ENCODE results near the gene TFE3.

Gene TFE3, protein sequence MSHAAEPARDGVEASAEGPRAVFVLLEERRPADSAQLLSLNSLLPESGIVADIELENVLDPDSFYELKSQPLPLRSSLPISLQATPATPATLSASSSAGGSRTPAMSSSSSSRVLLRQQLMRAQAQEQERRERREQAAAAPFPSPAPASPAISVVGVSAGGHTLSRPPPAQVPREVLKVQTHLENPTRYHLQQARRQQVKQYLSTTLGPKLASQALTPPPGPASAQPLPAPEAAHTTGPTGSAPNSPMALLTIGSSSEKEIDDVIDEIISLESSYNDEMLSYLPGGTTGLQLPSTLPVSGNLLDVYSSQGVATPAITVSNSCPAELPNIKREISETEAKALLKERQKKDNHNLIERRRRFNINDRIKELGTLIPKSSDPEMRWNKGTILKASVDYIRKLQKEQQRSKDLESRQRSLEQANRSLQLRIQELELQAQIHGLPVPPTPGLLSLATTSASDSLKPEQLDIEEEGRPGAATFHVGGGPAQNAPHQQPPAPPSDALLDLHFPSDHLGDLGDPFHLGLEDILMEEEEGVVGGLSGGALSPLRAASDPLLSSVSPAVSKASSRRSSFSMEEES

DNA sequence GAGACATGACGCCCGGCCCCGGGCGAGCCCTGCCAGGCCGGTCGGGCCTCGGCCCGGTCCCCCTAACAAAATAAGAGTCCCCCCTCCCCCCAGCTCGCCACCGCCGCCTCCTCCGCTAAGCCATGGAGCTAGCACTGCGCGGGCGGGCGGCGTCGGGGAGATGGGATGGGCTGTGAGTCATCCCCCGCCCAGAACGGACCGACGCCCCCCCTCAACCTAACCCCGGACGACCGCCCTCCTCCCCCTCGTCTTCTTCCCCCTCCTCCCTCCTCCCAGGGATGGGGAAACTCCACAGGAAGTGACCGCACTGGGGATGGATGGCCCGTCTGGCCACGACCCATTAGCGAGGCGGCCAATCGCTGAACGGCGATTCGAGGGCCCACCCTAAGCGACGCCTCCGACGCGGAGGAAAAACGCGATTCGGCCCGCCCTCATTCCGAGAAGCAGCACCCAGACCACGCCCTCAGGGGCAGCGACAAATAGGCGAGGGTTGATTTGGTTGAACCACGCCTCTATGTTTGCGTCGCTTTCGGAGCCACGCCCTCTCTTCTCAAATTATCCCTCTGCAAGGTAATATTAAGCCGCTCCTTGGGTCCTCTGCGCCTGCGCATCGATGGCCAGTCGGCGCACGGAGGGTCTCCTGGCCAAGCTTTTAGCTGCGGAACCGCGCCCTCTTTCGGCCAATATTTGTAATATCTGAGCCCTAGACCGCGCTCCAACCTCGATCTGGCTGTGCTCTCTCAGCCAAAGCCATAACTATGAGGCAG, at the start of gene TFE3:
Gene TFE3, minus strand, starts transcription at position 138 of the 767 bp plus-strand sequence. Its CDS starts 131 bp downstream, at position 7.
- in situ Hi-C loops (cut with HindIII; ENCODE audit: low pct_ligation_motif_present, low pct_unique_long_range_greater_than_20kb, low sequenced_read_pairs), result no loop called here
- DNase-seq, result peak; percentile 93

DNA sequence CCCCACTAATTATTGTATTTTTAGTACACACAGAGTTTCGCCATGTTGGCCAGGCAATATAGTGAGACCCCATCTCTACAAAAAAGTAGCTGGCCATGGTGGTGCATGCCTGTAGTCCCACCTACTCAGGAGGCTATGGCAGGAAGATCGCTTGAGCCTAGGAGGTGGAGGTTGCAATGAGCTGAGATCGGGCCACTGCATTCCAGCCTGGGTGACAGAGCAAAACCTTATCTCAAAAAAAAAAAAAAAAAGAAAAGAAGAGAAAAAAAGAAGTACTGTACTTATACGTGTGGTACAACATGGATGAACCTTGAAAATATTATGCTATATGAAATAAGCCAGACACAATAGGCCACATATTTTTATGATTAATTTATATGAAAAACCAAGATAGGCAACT, 46.4 kb upstream of the TFE3 start:
- no peak for DNase-seq
- in situ Hi-C loops (cut with HindIII; ENCODE audit: low pct_ligation_motif_present, low pct_unique_long_range_greater_than_20kb, low sequenced_read_pairs), result no loop called here

DNA sequence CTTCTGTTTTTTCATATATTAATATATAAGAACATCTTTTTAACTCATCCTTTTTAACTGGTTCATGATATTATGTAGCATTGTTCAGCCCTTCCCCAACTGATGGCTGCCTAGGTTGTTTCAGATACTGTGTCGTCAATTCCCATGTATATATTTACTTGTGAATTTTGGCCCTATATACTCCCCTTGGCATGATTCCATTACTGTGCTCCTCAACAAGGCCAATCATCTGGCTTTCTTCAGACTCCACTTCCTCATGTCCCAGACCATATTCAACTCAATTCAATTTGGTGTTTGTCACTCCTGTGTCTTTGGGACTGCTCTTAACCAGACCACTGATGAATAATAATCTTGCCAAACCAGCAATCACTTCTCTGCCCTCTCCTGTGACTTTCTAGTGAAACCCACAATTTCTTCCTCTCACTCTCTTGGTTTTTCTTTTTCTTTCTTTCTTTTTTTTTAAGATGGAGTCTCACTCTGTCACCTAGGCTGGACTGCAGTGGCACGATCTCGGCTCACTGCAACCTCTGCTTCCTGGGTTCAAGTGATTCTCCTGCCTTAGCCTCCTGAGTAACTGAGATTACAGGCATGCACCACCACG, 39.2 kb upstream of the TFE3 start:
- DNase-seq, result no peak
- in situ Hi-C loops (cut with HindIII; ENCODE audit: low pct_ligation_motif_present, low pct_unique_long_range_greater_than_20kb, low sequenced_read_pairs), result no loop called here

DNA sequence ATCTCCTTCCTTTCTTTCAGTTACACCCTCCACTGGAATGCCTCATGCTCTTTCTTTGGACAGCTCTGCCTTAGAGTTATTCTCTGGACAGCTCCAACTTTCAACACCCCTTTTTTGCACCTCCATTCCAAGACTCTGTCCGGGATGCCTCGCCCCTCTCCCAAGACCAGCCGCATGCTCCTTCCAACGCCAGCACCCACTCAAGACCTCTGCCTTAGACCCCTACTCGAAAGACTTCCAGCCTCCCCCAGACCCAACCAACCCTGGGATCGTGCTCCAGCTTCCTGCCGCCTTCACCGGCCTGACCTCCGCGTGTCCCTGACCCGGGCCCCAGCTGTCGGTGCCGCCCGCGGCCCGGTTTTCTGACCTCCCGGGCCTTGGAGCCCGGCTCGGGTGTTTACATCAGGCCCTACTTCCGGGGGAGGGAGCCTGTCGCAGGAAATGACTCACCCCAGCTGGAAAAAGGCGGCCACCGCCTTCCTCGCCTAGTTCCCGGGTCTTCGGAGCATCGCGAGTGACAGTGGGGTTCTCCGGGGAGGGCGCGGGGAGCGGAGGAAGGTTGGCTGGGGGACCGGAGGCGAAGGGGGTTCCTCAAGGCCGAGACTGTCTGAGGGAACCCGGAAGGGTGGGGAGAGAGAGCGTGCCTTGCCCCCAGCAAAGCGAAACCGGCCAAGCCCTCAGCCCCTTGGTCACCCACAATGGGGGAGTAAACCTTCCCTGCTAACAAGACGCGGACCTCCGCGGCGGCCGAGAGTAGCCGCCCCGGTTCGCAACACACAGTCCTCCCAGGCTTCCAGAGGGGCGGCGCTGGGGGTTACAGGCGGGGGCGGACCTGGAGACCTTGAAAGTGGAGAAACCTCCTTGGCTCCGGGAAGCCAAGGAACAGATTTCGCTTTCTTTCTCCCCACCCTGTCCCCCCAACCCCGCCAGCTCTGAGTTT, 36.6 kb upstream of the TFE3 start, which contains the start of gene WDR45:
Gene WDR45, minus strand, starts transcription at position 399 of the 940 bp plus-strand sequence. CDS start 1,792 bp downstream, outside the sequence.
- DNase-seq, result peak; percentile 63
- in situ Hi-C loops (cut with HindIII; ENCODE audit: low pct_ligation_motif_present, low pct_unique_long_range_greater_than_20kb, low sequenced_read_pairs), result no loop called here

DNA sequence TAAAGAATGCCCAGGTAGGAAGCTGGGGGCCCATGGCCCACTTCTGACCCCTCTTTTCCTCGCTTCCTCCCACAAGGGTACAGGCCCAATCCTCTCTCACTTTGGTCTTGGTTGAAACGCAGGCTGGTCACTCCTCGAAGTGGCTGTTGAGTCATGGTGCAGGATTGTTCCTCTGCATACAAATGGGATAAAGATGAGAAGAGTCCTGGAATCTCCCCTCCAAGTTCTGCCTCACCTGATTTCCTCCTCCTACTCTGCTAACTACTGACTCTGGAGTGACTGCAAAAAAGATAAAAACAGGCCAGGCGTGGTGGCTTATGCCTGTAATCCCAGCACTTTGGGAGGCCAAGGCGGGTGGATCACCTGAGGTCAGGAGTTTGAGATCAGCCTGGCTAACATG, 34.8 kb upstream of the TFE3 start:
- no peak for DNase-seq
- in situ Hi-C loops (cut with HindIII; ENCODE audit: low pct_ligation_motif_present, low pct_unique_long_range_greater_than_20kb, low sequenced_read_pairs), result no loop called here

DNA sequence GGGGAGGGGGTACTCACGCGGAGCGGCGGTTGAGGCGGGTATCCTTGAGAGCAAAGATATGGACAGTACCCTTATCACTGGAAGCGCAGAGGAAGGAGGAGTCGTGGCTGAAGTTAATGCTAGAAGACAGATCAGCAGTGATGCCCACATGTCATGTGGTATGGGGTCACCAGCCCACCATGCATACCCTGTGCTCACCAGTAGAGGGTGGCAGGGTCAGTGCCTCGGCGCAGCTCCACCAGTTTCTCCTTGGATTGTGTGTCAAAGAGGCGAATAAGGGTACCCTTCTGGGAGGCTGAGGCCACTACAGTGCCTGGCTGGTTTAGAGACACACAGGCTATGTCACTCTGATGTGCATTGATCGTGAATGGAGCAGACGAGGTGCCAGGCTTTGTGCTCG, 32.2 kb upstream of the TFE3 start:
- in situ Hi-C loops (cut with HindIII; ENCODE audit: low pct_ligation_motif_present, low pct_unique_long_range_greater_than_20kb, low sequenced_read_pairs), result no loop called here

DNA sequence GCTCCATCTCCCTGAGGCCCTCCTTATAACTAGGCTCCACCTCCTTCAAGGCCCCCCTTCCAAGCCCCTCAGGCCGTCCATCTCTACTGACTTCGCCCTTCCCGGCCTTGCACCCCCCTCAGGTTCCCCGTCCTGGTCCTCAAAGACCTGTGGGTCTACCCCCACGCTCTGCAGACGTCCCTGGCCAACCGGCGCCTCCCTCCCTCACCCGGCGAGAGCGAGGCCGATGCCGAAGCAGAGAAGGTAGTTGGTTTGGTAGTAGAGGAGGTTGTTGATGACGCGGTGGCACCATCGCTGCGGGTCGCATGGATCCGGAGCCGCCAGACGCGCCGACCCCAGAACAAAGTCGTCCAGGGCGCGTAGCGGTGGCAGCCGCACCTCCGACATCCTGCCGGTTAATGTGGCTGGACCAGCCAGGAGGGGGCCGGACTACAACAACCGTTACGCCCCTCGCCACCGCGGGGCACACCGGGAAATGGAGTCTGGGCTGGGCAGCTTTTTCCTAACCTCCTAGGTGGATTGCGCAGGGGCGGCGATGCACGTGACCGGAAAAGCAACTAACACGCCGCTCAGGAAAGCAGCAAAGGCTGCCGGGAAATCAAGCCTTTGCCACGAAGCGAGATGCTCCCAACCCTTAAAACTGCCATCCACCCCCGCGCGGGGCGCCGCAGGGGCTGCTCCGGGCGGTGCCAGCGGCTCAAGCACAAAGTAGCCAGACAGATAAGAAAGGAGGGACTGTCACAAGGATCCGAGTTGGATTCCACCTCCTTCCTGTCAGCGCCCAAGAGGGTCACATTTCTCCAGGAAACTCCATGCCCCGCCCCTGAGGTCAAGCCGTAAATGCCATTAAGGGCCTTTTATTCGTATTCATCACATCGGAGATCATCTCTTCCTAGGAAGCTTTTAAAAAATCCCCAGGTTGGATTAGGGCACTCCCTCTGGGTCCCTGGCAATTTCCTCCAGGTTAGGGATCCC, 30.7 kb upstream of the TFE3 start, which contains the start of gene PRAF2:
Gene PRAF2, minus strand, starts transcription at position 402 of the 975 bp plus-strand sequence. Its CDS starts 15 bp downstream, at position 387.
- in situ Hi-C loops (cut with HindIII; ENCODE audit: low pct_ligation_motif_present, low pct_unique_long_range_greater_than_20kb, low sequenced_read_pairs), result no loop called here
- DNase-seq, result peak; percentile 83

More for the DNA sequence above, 32.2 kb upstream of the TFE3 start:
- no peak for DNase-seq

DNA sequence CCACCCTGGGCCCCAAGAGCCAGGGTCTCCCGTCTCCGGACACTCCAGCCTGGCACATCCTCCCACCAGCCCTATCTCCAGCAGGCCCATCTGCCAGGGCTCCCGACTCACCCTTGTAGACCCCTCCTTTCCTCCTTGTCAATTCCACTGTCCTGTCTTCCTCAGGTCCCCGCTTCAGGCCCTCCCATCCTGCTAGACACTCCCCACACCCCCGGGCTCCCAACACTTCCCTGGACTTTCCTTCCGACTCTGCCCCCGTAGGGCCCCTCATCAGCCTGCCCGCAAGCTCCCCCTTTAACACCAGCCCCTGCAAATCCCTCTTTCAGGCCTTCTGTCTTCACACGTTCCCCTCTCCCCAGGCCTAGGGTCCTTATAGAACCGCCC, 29.5 kb upstream of the TFE3 start:
- no peak for DNase-seq
- in situ Hi-C loops (cut with HindIII; ENCODE audit: low pct_ligation_motif_present, low pct_unique_long_range_greater_than_20kb, low sequenced_read_pairs), result no loop called here

DNA sequence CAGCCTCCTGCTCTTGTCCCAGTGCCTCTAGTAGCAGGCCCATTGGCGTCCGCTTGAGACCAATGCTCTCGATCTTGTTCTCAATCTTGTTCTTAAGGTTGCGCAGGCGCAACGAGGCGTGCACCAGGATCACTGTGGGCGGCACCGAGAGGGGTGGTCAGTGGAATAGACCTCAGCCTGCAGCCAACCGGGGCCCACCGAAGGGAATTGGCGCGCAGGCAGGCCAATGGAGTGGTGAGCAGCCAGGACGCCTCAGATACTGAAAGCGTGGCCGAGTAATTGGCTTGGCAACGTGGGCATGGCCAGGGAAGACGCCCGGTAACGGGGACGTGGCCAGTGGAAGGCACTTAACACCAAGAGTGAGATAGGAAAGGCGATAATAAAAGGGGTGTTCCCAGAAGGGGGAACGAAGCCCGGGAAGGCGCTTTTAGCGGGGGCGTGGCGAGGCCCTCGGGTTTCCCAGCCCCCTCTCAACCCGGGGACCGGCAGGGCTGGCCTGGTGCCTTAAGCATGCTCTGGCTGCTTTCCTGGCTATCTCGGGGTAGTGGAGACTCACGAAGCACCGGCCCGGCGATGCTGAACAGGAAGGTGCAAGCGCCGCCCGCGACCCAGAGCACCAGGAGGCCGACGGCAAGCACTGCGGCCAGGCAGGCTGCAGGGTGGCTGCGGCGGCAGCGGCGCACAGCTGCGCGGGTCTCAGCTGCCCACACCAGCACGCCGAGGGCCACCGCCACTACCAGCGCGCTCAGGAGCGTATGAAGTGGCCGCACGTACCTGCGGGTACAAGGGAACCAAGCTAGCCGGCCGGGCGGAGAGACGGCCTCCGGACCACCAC, 28.9 kb upstream of the TFE3 start:
- DNase-seq, result no peak

DNA sequence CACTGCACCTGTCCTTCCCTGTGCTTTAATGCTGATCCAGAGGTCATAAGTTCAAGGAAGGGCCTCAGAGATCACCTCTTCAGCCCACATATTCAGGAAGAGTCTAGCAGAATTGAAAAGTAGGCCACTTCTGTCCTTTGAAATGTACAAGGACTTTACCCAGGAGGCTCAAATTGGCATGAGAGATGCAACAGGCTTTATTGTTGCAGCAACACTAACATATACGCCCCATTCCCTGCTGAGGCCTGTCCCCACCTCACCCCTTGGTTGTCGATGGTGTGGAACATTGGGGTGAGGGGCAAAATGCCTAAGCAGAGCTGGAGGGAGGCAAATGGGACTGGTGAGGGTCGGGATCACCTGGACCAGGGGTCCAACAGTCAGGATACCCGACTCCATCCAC, 27.8 kb upstream of the TFE3 start:
- no peak for DNase-seq
- in situ Hi-C loops (cut with HindIII; ENCODE audit: low pct_ligation_motif_present, low pct_unique_long_range_greater_than_20kb, low sequenced_read_pairs), result no loop called here

More for the DNA sequence above, 28.9 kb upstream of the TFE3 start:
- in situ Hi-C loops (cut with HindIII; ENCODE audit: low pct_ligation_motif_present, low pct_unique_long_range_greater_than_20kb, low sequenced_read_pairs), result no loop called here

DNA sequence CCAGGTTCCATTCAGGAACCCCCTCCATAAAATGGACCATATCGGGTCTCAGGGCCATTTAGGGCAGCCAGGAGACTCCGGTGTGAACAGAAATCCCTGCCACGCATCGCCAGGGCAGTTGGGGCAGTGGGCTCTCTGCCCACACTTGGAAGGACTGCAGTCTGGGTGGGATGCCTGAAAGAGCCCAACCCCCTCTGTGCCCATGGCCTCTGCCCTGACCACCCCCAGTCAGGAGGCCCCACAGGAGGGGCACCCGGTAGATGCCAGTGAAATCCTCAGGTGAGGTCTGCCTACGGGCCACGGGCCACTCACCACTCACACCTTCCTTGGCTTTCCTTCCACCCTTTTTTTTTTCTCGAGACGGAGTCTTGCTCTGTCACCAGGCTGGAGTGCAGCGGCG, 25.9 kb upstream of the TFE3 start:
- no peak for DNase-seq

DNA sequence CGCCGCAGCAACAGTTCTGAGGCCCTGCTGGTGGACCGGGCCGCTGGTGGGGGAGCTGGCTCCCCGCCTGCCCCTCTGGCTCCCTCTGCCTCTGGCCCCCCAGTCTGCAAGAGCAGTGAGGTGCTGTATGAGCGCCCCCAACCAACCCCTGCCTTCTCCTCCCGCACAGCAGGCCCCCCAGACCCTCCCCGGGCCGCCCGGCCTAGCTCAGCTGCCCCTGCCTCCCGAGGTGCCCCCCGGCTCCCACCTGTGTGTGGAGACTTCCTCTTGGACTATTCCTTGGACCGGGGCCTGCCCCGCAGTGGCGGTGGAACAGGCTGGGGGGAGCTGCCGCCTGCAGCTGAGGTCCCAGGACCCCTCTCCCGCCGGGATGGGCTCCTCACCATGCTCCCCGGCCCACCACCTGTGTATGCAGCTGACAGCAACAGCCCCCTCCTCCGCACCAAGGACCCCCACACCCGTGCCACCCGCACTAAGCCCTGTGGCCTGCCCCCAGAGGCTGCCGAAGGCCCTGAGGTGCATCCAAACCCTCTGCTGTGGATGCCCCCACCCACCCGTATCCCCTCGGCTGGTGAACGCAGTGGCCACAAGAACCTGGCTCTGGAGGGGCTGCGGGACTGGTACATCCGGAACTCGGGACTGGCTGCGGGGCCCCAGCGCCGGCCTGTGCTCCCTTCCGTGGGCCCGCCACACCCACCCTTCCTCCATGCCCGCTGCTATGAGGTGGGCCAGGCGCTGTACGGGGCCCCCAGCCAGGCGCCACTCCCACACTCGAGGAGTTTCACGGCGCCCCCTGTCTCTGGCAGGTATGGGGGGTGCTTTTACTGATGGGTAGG, 24.3 kb upstream of the TFE3 start:
- in situ Hi-C loops (cut with HindIII; ENCODE audit: low pct_ligation_motif_present, low pct_unique_long_range_greater_than_20kb, low sequenced_read_pairs), result no loop called here
- no peak for DNase-seq

More for the DNA sequence above, 25.9 kb upstream of the TFE3 start:
- in situ Hi-C loops (cut with HindIII; ENCODE audit: low pct_ligation_motif_present, low pct_unique_long_range_greater_than_20kb, low sequenced_read_pairs), result no loop called here

DNA sequence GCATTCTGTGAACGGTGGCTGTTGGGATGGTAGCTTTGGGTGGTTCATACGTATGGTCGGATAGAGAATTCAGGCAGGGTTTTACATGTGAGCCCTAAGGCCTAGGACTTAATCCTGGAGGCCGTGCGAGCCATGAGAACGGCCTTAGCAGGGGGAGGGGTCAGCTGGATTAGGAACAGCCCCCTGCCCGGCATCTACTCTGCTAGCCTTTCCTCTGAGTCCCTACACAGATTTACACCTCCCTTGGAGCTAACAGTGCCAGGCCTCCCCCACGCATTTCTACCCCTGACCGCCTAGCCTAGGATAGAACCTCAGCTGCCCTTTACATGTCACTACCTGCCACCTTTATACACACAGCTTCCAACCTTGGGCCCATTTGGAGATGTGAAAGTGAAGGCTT, 23.5 kb upstream of the TFE3 start:
- DNase-seq, result no peak
- in situ Hi-C loops (cut with HindIII; ENCODE audit: low pct_ligation_motif_present, low pct_unique_long_range_greater_than_20kb, low sequenced_read_pairs), result no loop called here

DNA sequence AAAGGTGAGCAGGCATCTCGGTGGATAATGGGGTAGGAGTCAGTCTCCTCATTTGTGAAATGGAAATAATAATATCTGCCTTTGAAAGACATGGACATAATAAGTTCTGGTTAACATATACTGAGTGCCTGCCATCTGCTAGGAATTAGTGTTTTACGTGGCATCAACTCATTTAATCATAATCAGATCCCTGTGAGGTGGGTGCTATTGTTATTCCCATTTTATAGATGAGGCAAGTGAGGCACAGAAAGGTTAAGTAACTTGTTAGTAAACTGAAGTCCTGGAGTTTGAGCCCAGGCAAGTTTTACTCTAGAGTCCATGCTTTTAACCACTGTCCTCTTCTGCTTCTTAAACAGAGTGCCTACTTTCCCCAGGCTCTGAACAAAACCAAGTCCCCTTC, 23.1 kb upstream of the TFE3 start:
- in situ Hi-C loops (cut with HindIII; ENCODE audit: low pct_ligation_motif_present, low pct_unique_long_range_greater_than_20kb, low sequenced_read_pairs), result no loop called here
- DNase-seq, result no peak

DNA sequence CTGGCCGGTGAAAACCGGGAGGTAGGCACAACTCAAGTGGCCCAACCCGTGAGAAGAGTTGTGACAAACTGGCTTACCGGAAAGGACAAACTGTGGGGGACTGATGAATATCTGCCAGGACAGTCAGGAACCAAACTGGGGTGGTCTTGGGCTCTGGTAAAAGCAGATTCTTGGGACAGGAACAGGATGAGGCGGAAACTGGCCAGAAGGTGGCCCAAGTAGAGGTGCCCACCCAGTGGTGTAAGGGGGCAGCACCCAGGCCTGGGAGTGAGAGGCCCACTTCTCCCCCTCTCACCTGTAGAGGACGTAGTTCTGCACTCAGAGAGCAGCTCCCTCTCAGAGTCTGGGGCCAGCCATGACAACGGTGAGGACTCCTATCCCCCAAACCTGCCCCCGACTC, 21.6 kb upstream of the TFE3 start:
- no peak for DNase-seq
- in situ Hi-C loops (cut with HindIII; ENCODE audit: low pct_ligation_motif_present, low pct_unique_long_range_greater_than_20kb, low sequenced_read_pairs), result no loop called here
